B cell (primary cell): Measurements from ENCODE around the gene PERCC1.

Experiments used
- EZH2 ChIP-seq: IDR thresholded peaks from 2 replicates; pipeline ENCODE4 v1.6.1; 2012; ENCODE audit warnings: borderline replicate concordance, low read depth, mild to moderate bottlenecking, moderate library complexity, low read length; ENCODE audit not compliant: insufficient read depth, poor library complexity, severe bottlenecking
- TF ChIP-seq, protein P1 (sequence below): fragments of 200-600 bp; IDR thresholded peaks from one replicate; pipeline ENCODE4 v1.8.0; 2022; ENCODE audit warnings: antibody characterized with exemption, mild to moderate bottlenecking

DNA sequence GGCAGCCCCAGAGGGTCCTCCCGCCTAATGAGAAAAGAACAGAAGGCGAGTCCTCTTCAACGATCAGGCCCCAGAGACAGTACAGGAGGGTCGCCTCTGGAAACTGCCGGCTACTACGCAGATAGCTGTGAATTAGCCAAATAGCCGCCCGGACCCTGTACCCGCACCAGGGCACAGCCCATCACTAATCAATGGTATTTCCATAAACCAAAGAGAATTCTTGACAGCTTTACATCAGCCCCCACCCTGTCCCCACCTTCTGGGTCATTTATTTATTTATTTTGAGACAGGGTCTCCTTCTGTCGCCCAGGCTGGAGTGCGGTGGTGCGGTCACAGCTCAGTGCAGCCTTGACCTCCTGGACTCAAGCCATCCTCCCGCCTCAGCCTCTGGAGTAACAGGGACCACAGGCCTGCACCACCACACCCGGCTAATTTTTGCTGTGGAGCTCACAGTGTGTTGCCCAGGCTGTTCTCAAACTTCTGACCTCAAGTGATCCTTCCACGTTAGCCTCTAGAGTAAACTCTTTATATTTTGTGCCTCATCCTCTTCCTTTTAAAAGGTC, 44.8 kb downstream of the PERCC1 start:
- TF ChIP-seq, protein P1, sequence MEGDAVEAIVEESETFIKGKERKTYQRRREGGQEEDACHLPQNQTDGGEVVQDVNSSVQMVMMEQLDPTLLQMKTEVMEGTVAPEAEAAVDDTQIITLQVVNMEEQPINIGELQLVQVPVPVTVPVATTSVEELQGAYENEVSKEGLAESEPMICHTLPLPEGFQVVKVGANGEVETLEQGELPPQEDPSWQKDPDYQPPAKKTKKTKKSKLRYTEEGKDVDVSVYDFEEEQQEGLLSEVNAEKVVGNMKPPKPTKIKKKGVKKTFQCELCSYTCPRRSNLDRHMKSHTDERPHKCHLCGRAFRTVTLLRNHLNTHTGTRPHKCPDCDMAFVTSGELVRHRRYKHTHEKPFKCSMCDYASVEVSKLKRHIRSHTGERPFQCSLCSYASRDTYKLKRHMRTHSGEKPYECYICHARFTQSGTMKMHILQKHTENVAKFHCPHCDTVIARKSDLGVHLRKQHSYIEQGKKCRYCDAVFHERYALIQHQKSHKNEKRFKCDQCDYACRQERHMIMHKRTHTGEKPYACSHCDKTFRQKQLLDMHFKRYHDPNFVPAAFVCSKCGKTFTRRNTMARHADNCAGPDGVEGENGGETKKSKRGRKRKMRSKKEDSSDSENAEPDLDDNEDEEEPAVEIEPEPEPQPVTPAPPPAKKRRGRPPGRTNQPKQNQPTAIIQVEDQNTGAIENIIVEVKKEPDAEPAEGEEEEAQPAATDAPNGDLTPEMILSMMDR: no peak
- TF ChIP-seq EZH2: no peak
